H9 (cell line): ENCODE data around the gene DNAJB11. TPM values are rescaled to one million over a fixed set of nuclear protein-coding genes. Genes with fewer than 3 reads are reported as not detected.

Experiments
- DNase-seq: peaks from one replicate; pipeline ENCODE4 v3.0.0-alpha.2; 2017
- H2AFZ ChIP-seq: one replicate; pipeline ENCODE4 v1.6.1; 2013; ENCODE audit warnings: mild to moderate bottlenecking, low read length, control low read depth, moderate library complexity
- H2AK5ac ChIP-seq: 2 replicates; pipeline ENCODE4 v1.6.1; 2013; ENCODE audit warnings: low read length, control low read depth, mixed read lengths; ENCODE audit not compliant: insufficient read length
- H2BK120ac ChIP-seq: one replicate; pipeline ENCODE4 v1.6.1; 2013; ENCODE audit warnings: low read depth, mild to moderate bottlenecking, low read length, control low read depth, inconsistent platforms; ENCODE audit not compliant: poor library complexity, severe bottlenecking
- H2BK12ac ChIP-seq: 2 replicates; pipeline ENCODE4 v1.6.1; 2013; ENCODE audit warnings: low read length, control low read depth, mixed read lengths, low read depth; ENCODE audit not compliant: insufficient read length
- H2BK15ac ChIP-seq: 2 replicates; pipeline ENCODE4 v1.6.1; 2013; ENCODE audit warnings: low read depth, low read length, control low read depth
- H2BK20ac ChIP-seq: one replicate; pipeline ENCODE4 v1.6.1; 2013; ENCODE audit warnings: low read depth, mild to moderate bottlenecking, low read length, control low read depth, inconsistent platforms; ENCODE audit not compliant: poor library complexity, severe bottlenecking
- H2BK5ac ChIP-seq: 2 replicates; pipeline ENCODE4 v1.6.1; 2013; ENCODE audit warnings: low read length, control low read depth, mixed read lengths; ENCODE audit not compliant: insufficient read length
- H3K14ac ChIP-seq: 2 replicates; pipeline ENCODE4 v1.6.1; 2013; ENCODE audit warnings: low read length, control low read depth; ENCODE audit not compliant: insufficient read depth
- H3K18ac ChIP-seq: 2 replicates; pipeline ENCODE4 v1.6.1; 2013; ENCODE audit warnings: low read depth, mild to moderate bottlenecking, mixed read lengths, low read length, control low read depth; ENCODE audit not compliant: insufficient read length
- H3K23ac ChIP-seq: 2 replicates; pipeline ENCODE4 v1.6.1; 2013; ENCODE audit warnings: low read length, control low read depth, mixed read lengths, low read depth; ENCODE audit not compliant: insufficient read length
- H3K23me2 ChIP-seq: 2 replicates; pipeline ENCODE4 v1.6.1; 2013; ENCODE audit warnings: low read depth, mild to moderate bottlenecking, mixed read lengths, low read length, control low read depth; ENCODE audit not compliant: insufficient read length, poor library complexity, severe bottlenecking
- H3K27ac ChIP-seq: 2 replicates; pipeline ENCODE4 v1.5.1; 2013; ENCODE audit warnings: low read length, control low read depth, mixed read lengths, low read depth; ENCODE audit not compliant: insufficient read length
- H3K27me3 ChIP-seq: 2 replicates; pipeline ENCODE4 v1.6.1; 2013; ENCODE audit warnings: low read length, control low read depth, inconsistent platforms; ENCODE audit not compliant: insufficient read depth
- H3K4ac ChIP-seq: 2 replicates; pipeline ENCODE4 v1.6.1; 2013; ENCODE audit warnings: low read depth, mild to moderate bottlenecking, control low read depth, inconsistent platforms, low read length, moderate library complexity
- H3K4me1 ChIP-seq: 2 replicates; pipeline ENCODE4 v1.6.1; 2013; ENCODE audit warnings: low read length, control low read depth, inconsistent platforms; ENCODE audit not compliant: insufficient read depth
- H3K4me2 ChIP-seq: 2 replicates; pipeline ENCODE4 v1.6.1; 2013; ENCODE audit warnings: low read length, control low read depth, mixed read lengths; ENCODE audit not compliant: insufficient read length, insufficient read depth
- H3K56ac ChIP-seq: 2 replicates; pipeline ENCODE4 v1.6.1; 2013; ENCODE audit warnings: low read depth, mild to moderate bottlenecking, mixed read lengths, low read length, control low read depth; ENCODE audit not compliant: insufficient read length
- H3K79me1 ChIP-seq: 2 replicates; pipeline ENCODE4 v1.6.1; 2013; ENCODE audit warnings: low read depth, mild to moderate bottlenecking, moderate library complexity, low read length, control low read depth, inconsistent platforms; ENCODE audit not compliant: insufficient read depth, poor library complexity, severe bottlenecking
- H3K79me2 ChIP-seq: 2 replicates; pipeline ENCODE4 v1.6.1; 2013; ENCODE audit warnings: low read length, control low read depth, inconsistent platforms; ENCODE audit not compliant: insufficient read depth
- H3K9ac ChIP-seq: 2 replicates; pipeline ENCODE4 v1.6.1; 2013; ENCODE audit warnings: low read length, control low read depth, mixed read lengths; ENCODE audit not compliant: insufficient read length; ENCODE audit errors: extremely low read depth
- H3K9me3 ChIP-seq: one replicate; pipeline ENCODE4 v1.6.1; 2013; ENCODE audit warnings: low read depth, low read length, inconsistent platforms; ENCODE audit not compliant: control insufficient read depth
- H3T11ph ChIP-seq: one replicate; pipeline ENCODE4 v1.6.1; 2013; ENCODE audit warnings: mild to moderate bottlenecking, low read length, control low read depth, inconsistent platforms
- H4K20me1 ChIP-seq: one replicate; pipeline ENCODE4 v1.6.1; 2013; ENCODE audit not compliant: control insufficient read depth, insufficient read length, insufficient read depth
- H4K5ac ChIP-seq: 2 replicates; pipeline ENCODE4 v1.6.1; 2013; ENCODE audit warnings: low read depth, mild to moderate bottlenecking, mixed read lengths, low read length, control low read depth; ENCODE audit not compliant: insufficient read length
- H4K8ac ChIP-seq: replicated peaks from 2 replicates; pipeline ENCODE4 v1.6.1; 2013; ENCODE audit warnings: low read length, control low read depth, mixed read lengths, low read depth; ENCODE audit not compliant: insufficient read length
- H4K91ac ChIP-seq: 2 replicates; pipeline ENCODE4 v1.6.1; 2013; ENCODE audit warnings: low read depth, mild to moderate bottlenecking, moderate library complexity, mixed read lengths, low read length, control low read depth; ENCODE audit not compliant: insufficient read length
- H3K27ac Mint-ChIP-seq, 3 experiments: 2 replicates in 2 of 3; 3 replicates in 1 of 3; pipeline ENCODE4 v1.8.0; 2020 to 2021; ENCODE audit warnings: mixed read lengths in 3 of 3, mild to moderate bottlenecking in 1 of 3, moderate library complexity in 1 of 3
- H3K27me3 Mint-ChIP-seq: 2 replicates; pipeline ENCODE4 v1.8.0; 2021; ENCODE audit warnings: low read depth, mild to moderate bottlenecking, moderate library complexity, mixed read lengths
- H3K36me3 Mint-ChIP-seq, 3 experiments: 2 replicates in 2 of 3; 3 replicates in 1 of 3; pipeline ENCODE4 v1.8.0; 2020 to 2021; ENCODE audit warnings: low read depth in 3 of 3, mixed read lengths in 3 of 3; ENCODE audit not compliant: insufficient read depth in 1 of 3
- H3K4me1 Mint-ChIP-seq, 2 experiments: 2 replicates each; pipeline ENCODE4 v1.8.0; 2020; ENCODE audit warnings: mixed read lengths in 2 of 2
- H3K4me3 Mint-ChIP-seq, 2 experiments: 2 replicates in 1 of 2; 3 replicates in 1 of 2; pipeline ENCODE4 v1.8.0; 2020 to 2021; ENCODE audit warnings: mild to moderate bottlenecking in 2 of 2, mixed read lengths in 2 of 2, moderate library complexity in 1 of 2
- H3K9me3 Mint-ChIP-seq, 2 experiments: 2 replicates in 1 of 2; 3 replicates in 1 of 2; pipeline ENCODE4 v1.8.0; 2020; ENCODE audit warnings: mild to moderate bottlenecking in 2 of 2, mixed read lengths in 2 of 2, moderate library complexity in 1 of 2
- CTCF ChIP-seq: fragments of 200-600 bp; sonication (generic); conservative IDR thresholded peaks from 3 replicates; pipeline ENCODE4 v1.8.0; 2021; ENCODE audit warnings: antibody characterized with exemption, mild to moderate bottlenecking
- WGBS: extraction: QIAGEN DNeasy Blood & Tissue Kit; methylation state at CpG from one replicate; pipeline ENCODE4 v1.1.7; 2013; ENCODE audit warnings: missing lambda C conversion rate, low lambda C conversion rate, mixed read lengths; ENCODE audit not compliant: insufficient read length; ENCODE audit errors: extremely low coverage; 5-methylcytosine and 5-hydroxymethylcytosine counted together
- total RNA-seq: library from RNA; stranded (reverse); gene quantifications from 2 replicates; pipeline ENCODE4 v1.2.1, GENCODE V29; 2021

Gene DNAJB11
- total RNA-seq, 1 experiment from 2014 or later, result 61.2 TPM

- Mint-ChIP-seq H3K27me3 (no peaks in the 10 kb centered on the region), H3K27ac (peak overlapping the region in 2 of 3 experiments; percentile 23 to 68; a peak in 2 of 7 replicates), H3K36me3 (no peaks in the 10 kb centered on the region; a peak in 1 of 7 replicates), H3K9me3 (peaks cover 0 to 2% of the 10 kb centered on the region in 2 experiments; a peak in 3 of 5 replicates), H3K4me3 (no peak overlapping the region), H3K4me1 (peaks cover 8 to 12% of the 10 kb centered on the region in 2 experiments)
- H3K9ac ChIP-seq, result no peak overlapping the region
- no peaks in the 10 kb centered on the region for H4K20me1 ChIP-seq
- H2BK5ac ChIP-seq, result no peak overlapping the region
- H3T11ph ChIP-seq, result no peak overlapping the region
- no peak overlapping the region for H3K4me2 ChIP-seq
- no peak overlapping the region for H2BK20ac ChIP-seq
- no peak overlapping the region for H3K18ac ChIP-seq
- H2BK15ac ChIP-seq, result no peak overlapping the region
- H4K91ac ChIP-seq, result no peak overlapping the region
- no peak overlapping the region for H3K27ac ChIP-seq
- no peaks in the 10 kb centered on the region for H3K27me3 ChIP-seq
- H3K4me1 ChIP-seq, result peaks cover 2% of the 10 kb centered on the region; the same call in 1 of the 2 replicates
- no peak overlapping the region for H2AFZ ChIP-seq
- H3K56ac ChIP-seq, result no peak overlapping the region
- no peaks in the 10 kb centered on the region for H3K9me3 ChIP-seq
- H3K79me1 ChIP-seq, result no peaks in the 10 kb centered on the region
- H2BK120ac ChIP-seq, result no peak overlapping the region
- H4K8ac ChIP-seq, result no peak overlapping the region
- H2BK12ac ChIP-seq, result no peak overlapping the region
- H3K4ac ChIP-seq, result no peak overlapping the region
- H4K5ac ChIP-seq, result no peak overlapping the region
- DNase-seq, result no peak
- H3K23ac ChIP-seq, result no peak overlapping the region
- no peak overlapping the region for H2AK5ac ChIP-seq
- H3K23me2 ChIP-seq, result no peaks in the 10 kb centered on the region
- no CpG with 5 or more reads among the region's 1 CpG for WGBS
- no peaks in the 10 kb centered on the region for H3K79me2 ChIP-seq
- no peak overlapping the region for H3K14ac ChIP-seq
- TF ChIP-seq CTCF, result no peak
Measured at GRCh38 chr3:186532598-186533072, 37.9 kb upstream of the DNAJB11 start.
